Activated CD4-positive, CD25-positive, alpha-beta regulatory T cell treated with anti-CD3 and anti-CD28 coated beads, Interleukin-2, amount 50 U/mL, for 72 hours (primary cell): ENCODE data around the gene SLC1A4.
"Not testable (repeated sequence)": the region's sequence is repeated elsewhere in the genome, so short reads cannot be mapped to it uniquely, and the experiment has no call there.

Experiments
- DNase-seq: peaks from one replicate; pipeline ENCODE4 v3.0.0; 2021

The SLC1A4 gene

GRCh38 chr2:65030476-65031332 is 41.5 kb downstream of the SLC1A4 start:
- DNase-seq: no peak

- no peak for DNase-seq
Observed at GRCh38 chr2:65031341-65032018, 42.3 kb downstream of the SLC1A4 start.

DNA sequence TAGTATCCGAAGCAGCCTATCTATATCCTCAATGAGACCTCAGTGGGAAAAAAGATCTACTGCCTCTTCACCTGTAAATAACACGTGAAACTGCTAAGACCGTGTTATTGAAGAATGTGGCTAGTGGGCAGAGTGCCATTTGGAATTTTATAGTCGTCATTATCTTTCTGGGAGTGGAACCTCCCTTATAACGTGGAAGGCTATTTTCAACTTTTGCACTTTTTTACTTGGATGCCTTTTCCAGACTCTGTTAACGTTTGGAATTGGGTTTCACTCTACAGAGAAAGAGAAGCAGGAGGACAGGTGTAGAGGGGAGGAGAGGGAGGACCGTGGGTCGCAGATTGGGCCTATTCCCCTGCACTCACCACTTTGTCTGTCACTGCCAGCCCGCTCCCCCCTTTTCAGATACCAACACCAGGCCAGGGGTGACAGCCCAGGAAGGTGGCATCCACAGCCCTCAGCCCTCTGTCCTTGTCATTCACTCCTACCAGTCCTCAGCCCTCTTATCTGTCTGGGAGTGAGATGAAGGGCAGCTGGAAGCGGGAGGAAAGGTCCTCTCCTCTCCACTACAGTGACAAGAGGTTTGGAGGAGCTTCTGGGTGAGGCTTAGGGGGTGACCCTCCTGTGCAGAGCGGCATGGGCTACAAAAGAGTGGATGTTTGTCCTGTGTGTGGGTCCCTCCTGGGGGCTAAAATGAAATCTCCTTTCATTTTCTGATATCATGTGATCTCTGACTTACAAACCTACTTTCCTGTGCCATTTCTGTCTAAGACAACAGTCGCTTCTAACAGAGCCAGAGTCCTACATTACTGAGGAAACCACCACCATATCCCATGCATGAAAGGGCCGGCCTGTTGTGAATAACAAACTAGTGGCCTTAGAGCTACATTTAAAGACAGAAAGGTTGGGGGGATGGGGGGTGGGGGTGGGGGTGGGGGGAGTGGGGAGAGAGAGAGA is 43.1 kb downstream of the SLC1A4 start:
- DNase-seq: no peak

DNA sequence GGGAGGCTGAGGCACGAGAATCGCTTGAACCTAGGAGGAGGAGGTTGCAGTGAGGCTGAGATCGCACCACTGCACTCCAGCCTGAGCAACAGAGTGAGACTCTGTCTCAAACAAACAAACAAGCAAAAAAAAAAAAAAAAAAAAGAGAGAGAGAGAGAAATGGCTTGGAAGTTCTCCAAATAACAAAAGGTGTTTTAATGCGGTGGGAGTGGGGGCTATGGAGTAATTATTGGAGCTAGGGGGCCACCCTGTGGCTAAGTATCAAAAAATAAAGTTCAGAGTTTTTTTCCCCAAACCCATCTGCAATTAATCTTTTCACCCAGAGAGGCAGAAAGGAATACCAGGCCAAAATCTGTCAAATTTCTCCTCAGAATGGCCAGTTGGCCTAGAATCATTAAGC is 44.0 kb downstream of the SLC1A4 start:
- no peak for DNase-seq

DNA sequence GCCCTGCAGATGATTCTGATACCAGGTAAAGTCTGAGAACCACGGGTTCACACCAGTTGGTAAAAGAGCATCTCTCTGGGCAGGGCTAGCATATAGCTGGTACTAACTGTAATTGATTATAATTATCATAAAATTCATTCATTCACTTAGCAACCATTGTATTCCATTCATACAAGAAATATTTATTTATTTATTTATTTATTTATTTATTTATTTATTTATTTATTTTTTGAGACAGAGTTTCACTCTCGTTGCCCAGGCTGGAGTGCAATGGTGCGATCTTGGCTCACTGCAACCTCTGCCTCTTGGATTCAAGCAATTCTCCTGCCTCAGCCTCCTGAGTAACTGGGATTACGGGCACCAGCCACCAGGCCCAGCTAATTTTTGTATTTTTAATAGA is 44.5 kb downstream of the SLC1A4 start:
- DNase-seq: not testable (repeated sequence)

GRCh38 chr2:65035351-65035943 is 46.2 kb downstream of the SLC1A4 start:
- no peak for DNase-seq

GRCh38 chr2:65037178-65037577 is 48.0 kb downstream of the SLC1A4 start:
- no peak for DNase-seq

- DNase-seq: no peak
Observed at GRCh38 chr2:65039640-65040039, 50.4 kb downstream of the SLC1A4 start.

GRCh38 chr2:65040400-65041261 is 51.4 kb downstream of the SLC1A4 start:
- peak; percentile 71 for DNase-seq

DNA sequence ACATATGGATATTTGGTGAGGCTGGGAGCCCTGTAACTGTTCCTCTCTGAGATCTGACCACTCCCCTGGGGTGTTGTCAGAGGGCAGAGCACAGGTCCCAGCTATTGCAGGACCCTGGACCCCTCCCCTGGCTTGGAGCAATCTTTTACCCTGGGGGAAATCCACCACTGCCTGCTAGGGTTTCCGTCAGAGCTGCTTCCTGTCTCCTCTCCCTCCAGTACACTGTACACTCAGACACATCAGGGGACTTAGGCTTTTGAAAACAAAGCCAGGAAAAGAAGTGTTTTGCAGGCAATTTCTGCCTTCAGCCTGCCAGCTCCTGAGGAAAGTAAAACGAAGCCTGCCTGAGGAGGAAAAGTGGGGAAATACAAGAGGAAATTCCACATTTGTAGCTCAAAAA is 53.8 kb downstream of the SLC1A4 start:
- no peak for DNase-seq

GRCh38 chr2:65044097-65044735 is 55.0 kb downstream of the SLC1A4 start:
- DNase-seq: no peak

- no peak for DNase-seq
Observed at GRCh38 chr2:65045651-65046050, 56.5 kb downstream of the SLC1A4 start.

GRCh38 chr2:65046633-65047407 is 57.6 kb downstream of the SLC1A4 start:
- no peak for DNase-seq

DNA sequence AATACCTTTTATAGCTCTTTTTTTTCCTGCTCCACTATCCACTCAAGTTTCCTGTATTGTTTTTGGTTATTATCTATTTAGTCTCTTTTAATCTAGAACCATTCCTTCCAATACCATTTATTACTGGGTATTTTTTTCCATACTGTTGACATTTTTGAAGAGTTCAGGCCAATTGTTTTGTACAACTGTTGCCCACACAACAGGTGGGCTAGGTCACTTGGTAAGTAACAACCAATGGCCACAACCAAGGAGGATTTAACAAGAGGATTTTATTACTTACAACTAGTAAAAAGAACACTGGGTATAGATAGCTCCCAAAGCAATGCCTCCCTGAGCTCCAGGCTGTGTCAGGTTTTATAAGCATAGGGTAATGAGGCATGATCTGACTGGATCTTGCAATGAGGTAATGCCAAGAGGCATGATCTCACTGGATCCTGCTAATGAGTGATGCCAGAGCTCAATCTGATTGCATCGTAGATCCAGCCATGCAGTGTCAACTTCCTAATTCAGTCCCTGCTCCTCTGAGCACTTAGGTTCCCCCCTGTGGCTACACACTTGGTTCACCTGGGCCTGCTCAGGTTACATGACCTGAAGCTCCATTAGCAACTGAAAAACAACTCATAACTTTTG is 59.9 kb downstream of the SLC1A4 start:
- no peak for DNase-seq

DNA sequence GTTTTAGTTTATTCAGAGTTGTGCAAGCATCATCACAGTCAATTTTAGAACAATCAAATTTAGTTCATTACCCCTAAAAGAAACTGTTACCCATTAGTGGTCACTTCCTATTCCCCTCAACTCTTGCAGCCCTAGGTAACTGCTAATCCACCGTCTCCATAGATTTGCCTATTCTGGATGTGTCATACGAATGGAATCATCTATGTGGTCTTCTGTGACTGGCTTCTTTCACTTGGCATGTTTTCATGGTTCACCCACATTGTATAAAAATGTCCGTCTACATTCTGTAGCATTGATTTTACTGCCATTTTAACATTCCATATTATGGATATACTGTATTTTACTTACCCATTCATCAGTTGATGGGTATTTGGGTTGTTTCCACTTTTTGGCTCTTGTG is 61.7 kb downstream of the SLC1A4 start:
- DNase-seq: no peak

GRCh38 chr2:65053199-65053598 is 64.0 kb downstream of the SLC1A4 start:
- no peak for DNase-seq

- no peak for DNase-seq
Observed at GRCh38 chr2:65054749-65055421, 65.7 kb downstream of the SLC1A4 start.

GRCh38 chr2:65055422-65056214 is 66.4 kb downstream of the SLC1A4 start:
- DNase-seq: peak; percentile 71
